CD4-positive, alpha-beta T cell treated with Interleukin-10 for 1 hour (primary cell): ENCODE data around the gene ADAMTS17.

Experiments
- DNase-seq: peaks from one replicate; pipeline ENCODE4 v3.0.0-alpha.2; 2020

Gene ADAMTS17

DNA sequence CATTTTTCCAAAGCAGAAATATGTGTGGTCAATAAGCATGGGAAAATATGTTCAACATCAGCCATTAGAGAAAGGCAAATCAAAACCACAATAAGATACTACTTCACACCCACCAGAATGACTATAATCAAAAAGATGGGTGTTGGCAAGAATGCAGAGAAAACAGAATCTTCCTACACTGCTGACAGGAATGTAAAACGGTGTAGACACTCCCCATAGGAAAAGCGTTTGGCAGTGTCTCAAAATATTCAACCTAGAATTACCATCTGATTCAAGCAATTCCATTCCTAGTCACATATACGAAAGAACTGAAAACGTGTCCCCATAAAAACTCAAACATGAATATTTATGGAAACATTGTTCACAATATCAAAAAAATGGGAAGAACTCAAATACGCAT is 123.3 kb downstream of the ADAMTS17 start:
- no peak for DNase-seq

- no peak for DNase-seq
Measured at GRCh38 chr15:100216182-100216581, 125.6 kb downstream of the ADAMTS17 start.

DNA sequence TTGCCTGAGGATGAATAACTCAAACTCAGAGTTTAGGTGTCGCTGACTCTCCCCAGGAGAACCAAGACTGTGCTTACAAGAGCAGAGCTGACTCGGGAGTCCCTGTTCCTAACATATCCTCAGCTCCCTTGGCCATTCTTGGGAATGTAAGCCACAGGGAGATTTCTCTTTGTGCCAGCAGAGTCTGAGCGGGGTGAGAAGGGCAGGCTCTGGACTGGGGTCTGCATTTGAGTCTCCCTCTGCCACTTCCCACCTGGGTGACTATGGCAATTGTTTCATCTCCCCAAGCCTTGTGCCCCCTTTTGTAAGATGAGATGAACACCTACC is 126.0 kb downstream of the ADAMTS17 start:
- DNase-seq, result no peak

GRCh38 chr15:100215031-100215842 is 126.5 kb downstream of the ADAMTS17 start:
- DNase-seq, result no peak

GRCh38 chr15:100211855-100212850 is 129.6 kb downstream of the ADAMTS17 start:
- no peak for DNase-seq

DNA sequence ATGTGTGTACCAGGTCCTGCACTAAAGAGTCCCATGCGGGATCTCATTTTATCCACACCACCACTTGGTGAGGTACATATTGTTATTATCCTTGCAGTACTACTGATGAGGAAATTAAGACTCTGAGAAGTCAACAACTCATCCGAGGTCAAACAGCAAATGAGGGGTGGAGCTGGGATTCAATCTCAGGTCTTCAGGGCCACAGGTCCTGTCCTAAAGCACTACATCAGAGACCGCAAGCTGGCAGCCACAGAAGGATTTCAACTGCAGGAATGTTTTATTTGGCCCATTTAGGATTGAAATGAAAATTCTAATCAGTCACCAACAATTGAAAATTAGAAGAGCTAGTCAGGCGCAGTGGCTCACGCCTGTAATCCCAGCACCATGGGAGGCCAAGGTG is 131.4 kb downstream of the ADAMTS17 start:
- no peak for DNase-seq

- no peak for DNase-seq
Measured at GRCh38 chr15:100208921-100209603, 132.7 kb downstream of the ADAMTS17 start.

- DNase-seq, result no peak
Measured at GRCh38 chr15:100207053-100207452, 134.7 kb downstream of the ADAMTS17 start.

GRCh38 chr15:100206643-100207042 is 135.1 kb downstream of the ADAMTS17 start:
- no peak for DNase-seq

DNA sequence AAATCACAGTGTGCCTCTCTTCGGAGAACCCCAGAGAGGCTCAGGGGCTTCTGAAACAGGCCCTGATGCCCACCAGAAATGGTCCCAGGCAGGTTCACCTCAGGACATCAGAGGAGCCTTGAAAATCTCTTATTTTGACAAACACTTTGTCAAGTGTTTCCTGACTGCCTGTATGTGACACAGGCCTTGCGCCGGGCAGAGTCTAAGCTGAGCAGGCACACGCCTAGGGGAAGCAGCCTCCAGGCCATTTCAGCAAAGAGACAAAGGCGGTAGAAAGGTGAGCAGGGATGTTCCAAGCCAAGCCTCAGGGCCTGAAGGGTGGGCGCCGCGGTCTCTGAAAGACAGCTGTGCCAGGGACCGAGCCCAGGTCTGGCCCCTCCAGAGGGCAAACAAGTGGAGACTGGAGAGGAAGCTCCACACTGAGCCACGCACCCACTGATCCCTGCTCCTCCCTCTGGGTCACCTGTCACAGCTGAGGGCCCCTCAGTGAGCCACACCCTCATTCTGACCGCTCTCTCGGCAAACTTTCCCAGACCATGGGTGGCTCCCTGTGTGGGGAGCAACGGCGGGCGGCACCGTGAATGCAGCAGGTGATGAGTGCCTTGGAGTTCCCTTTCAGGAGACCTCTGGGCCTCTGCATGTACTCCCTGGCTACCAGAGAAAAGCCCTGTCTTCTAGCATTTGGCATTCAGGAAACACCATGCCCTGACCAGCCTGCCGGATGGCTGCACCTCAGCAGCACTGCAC is 136.1 kb downstream of the ADAMTS17 start:
- no peak for DNase-seq

GRCh38 chr15:100204771-100205170 is 137.0 kb downstream of the ADAMTS17 start:
- DNase-seq, result no peak

DNA sequence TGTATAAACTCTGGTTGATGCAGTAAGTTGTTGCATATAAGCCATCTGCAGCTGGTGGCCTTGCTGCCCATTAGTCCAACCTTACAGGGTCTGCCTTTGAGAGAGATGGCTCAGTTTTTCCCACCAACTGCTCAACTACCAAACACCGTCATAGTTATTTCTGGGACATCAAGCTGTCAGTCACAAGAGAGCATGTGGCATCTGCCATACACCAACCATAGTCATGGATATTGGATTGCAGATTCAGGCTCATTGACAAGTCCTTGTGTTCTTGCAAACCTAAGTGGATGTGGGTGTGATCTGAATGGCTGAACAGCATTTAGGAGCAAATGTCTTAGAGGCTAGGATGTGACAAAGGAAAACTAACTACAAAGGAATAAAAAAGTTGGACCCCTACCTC is 137.6 kb downstream of the ADAMTS17 start:
- DNase-seq, result no peak

GRCh38 chr15:100202309-100202960 is 139.3 kb downstream of the ADAMTS17 start:
- no peak for DNase-seq

DNA sequence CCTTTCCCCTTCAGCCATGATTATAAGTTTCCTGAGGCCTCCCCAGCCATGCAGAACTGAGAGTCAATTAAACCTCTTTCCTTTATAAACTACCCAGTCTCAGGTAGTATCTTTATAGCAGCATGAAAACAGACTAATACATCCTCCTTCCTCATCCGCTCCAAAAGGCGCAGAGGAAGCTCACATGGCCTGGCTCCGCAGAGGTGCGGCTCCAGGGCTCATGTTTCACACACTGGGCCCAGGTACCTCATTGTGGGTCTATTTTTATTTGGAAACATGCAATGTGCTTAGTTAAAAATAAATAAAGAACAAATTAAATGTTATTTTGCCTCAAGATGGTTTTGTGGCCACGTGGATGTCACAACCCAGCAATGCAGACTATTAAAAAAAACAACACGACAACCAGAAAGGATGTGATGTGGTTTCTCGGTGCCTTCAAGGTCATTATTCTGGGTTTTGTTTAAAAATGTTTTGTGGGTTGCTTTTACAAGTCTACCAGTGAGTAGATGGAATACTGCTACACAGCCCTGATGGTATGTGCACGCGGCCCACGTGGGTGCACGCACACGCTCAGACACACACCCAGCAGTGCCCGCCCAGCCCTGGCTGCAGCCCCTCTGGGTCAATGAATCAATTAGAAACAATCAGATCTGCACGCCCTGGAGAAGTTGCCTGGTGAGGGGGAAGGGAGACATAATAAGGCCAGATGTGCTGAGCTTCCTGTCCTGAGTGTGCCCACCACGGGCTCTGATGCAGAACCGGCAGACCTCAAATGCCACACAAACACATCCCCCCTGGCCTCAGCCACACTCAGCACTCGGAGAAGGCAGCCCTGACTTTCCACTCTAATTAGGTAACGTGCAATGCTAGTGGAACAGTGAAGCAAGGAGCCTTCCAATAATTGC is 140.1 kb downstream of the ADAMTS17 start:
- DNase-seq, result peak; percentile 1

GRCh38 chr15:100200287-100200880 is 141.4 kb downstream of the ADAMTS17 start:
- DNase-seq, result no peak

DNA sequence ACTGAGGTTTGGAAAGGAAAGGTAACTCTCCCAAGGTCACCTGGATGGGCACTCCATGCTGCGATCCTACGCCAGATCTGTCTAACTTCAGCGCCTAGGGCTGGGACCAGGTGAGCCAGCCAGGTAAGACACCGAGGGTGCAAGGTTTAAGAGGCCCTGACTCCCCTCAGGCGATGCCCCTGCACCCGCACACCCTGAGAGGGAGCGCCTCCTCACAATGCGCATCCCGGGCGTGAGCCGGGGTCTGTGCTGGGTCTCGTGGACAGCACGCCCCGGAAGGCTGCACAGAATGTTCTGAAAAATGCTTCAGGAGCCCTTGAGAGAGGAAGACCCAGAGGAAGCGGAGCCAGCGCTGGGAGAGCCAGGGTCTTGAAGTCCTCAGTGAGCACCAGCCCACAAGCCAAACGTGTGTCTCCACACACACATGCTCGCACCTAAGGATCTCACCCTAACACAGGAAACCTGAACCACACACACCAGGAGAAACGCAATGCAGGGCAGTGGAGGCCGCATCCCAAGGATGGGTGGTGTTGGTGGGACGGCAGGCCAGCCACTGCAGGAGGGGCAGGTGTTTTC is 142.0 kb downstream of the ADAMTS17 start:
- DNase-seq, result no peak

GRCh38 chr15:100198442-100198841 is 143.3 kb downstream of the ADAMTS17 start:
- DNase-seq, result no peak

DNA sequence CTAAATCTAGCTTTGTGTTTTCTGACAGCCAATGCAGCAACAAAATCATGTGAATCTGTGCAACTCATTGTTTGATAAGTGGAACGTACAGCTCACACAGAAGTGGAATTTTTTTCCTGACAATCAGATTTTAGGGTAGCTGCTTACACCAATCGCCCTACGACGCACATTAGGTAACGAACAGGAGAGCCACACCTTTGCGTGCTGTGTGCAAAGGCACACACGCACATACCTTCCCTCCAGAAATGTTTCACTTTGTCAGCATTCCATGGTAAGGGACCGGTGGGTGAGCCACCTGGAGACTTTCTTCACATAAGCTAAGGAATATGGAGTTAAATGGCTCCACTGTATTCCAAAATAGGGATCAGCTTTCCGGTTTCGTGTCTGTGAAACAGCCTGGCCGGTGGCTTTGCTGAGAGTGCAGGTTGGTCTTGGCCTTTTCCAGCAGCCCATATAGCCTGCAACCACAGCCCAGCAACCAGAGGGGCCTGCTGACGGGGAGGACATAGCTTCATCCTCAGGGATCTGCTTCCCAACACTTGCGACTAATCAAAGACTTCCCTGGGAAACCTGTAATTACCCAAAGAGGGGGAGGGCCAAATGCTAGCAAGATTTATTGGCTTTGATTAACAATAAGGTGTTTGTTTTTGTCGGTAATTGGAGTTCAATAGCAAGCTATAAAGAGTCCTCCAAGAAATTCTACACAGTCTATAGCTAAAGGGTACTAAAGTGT is 145.3 kb downstream of the ADAMTS17 start:
- DNase-seq, result no peak

- no peak for DNase-seq
Measured at GRCh38 chr15:100194996-100195395, 146.8 kb downstream of the ADAMTS17 start.
